Stomach smooth muscle (tissue), 2 donors: ENCODE data around the gene RPTOR.

Experiments
- H3K27ac ChIP-seq: one replicate; pipeline ENCODE4 v1.7.0; 2013; ENCODE audit warnings: mild to moderate bottlenecking, low read length, inconsistent platforms
- H3K27me3 ChIP-seq, 2 donors: one replicate each; pipeline ENCODE4 v1.7.0; 2013; ENCODE audit warnings: low read length in 2 of 2; ENCODE audit not compliant: insufficient read depth in 2 of 2, control insufficient read depth in 1 of 2
- H3K36me3 ChIP-seq, 2 donors: one replicate each; pipeline ENCODE4 v1.7.0; 2013; ENCODE audit warnings: low read length in 2 of 2; ENCODE audit not compliant: control insufficient read depth in 2 of 2, insufficient read depth in 2 of 2
- H3K4me1 ChIP-seq: one replicate; pipeline ENCODE4 v1.7.0; 2013; ENCODE audit warnings: low read length; ENCODE audit not compliant: control insufficient read depth, insufficient read depth
- H3K4me3 ChIP-seq, 2 donors: one replicate each; pipeline ENCODE4 v1.7.0; 2013; ENCODE audit warnings: low read length in 2 of 2
- H3K9ac ChIP-seq, 2 donors: one replicate each; pipeline ENCODE4 v1.7.0; 2013; ENCODE audit warnings: low read length in 2 of 2, mild to moderate bottlenecking in 1 of 2
- H3K9me3 ChIP-seq, 2 donors: one replicate each; pipeline ENCODE4 v1.7.0; 2013; ENCODE audit warnings: low read length in 2 of 2; ENCODE audit not compliant: control insufficient read depth in 2 of 2
- donor health status: healthy.
- donor health status: Pancreatic carcinoma.

Gene RPTOR

GRCh38 chr17:80643326-80644099 lies 98.9 kb downstream of the RPTOR start:
- Histone ChIP-seq H3K9me3 (no peaks in the 10 kb centered on the region), H3K4me1 (peaks cover 2% of the 10 kb centered on the region), H3K4me3 (no peak overlapping the region), H3K36me3 (no peaks in the 10 kb centered on the region), H3K9ac (no peak overlapping the region), H3K27ac (no peak overlapping the region), H3K27me3 (no peaks in the 10 kb centered on the region)

- Histone ChIP-seq H3K9ac (no peak overlapping the region), H3K36me3 (no peaks in the 10 kb centered on the region), H3K27ac (no peak overlapping the region), H3K4me1 (peaks cover 6% of the 10 kb centered on the region), H3K9me3 (no peaks in the 10 kb centered on the region), H3K4me3 (no peak overlapping the region), H3K27me3 (no peaks in the 10 kb centered on the region)
Measured at GRCh38 chr17:80644536-80644935, 99.9 kb downstream of the RPTOR start.

GRCh38 chr17:80645706-80646325 lies 101.2 kb downstream of the RPTOR start:
- Histone ChIP-seq H3K36me3 (no peaks in the 10 kb centered on the region), H3K4me1 (peaks cover 6% of the 10 kb centered on the region), H3K27me3 (no peaks in the 10 kb centered on the region), H3K27ac (no peak overlapping the region), H3K9me3 (no peaks in the 10 kb centered on the region), H3K4me3 (no peak overlapping the region), H3K9ac (no peak overlapping the region)

- no peak overlapping the region for H3K9ac ChIP-seq
- no peak overlapping the region for H3K27ac ChIP-seq
- no peak overlapping the region for H3K4me3 ChIP-seq
- no peaks in the 10 kb centered on the region for H3K27me3 ChIP-seq
- H3K36me3 ChIP-seq: no peaks in the 10 kb centered on the region
- peaks cover 6% of the 10 kb centered on the region for H3K4me1 ChIP-seq
- no peaks in the 10 kb centered on the region for H3K9me3 ChIP-seq
Measured at GRCh38 chr17:80646328-80646727, 101.7 kb downstream of the RPTOR start.

GRCh38 chr17:80647746-80648145 lies 103.1 kb downstream of the RPTOR start:
- H3K27me3 ChIP-seq: no peaks in the 10 kb centered on the region
- H3K36me3 ChIP-seq: no peaks in the 10 kb centered on the region
- H3K4me1 ChIP-seq: peaks cover 6% of the 10 kb centered on the region
- H3K4me3 ChIP-seq: no peak overlapping the region
- H3K27ac ChIP-seq: no peak overlapping the region
- H3K9me3 ChIP-seq: no peaks in the 10 kb centered on the region
- H3K9ac ChIP-seq: no peak overlapping the region

- Histone ChIP-seq H3K36me3 (no peaks in the 10 kb centered on the region), H3K4me1 (peaks cover 6% of the 10 kb centered on the region), H3K9me3 (no peaks in the 10 kb centered on the region), H3K9ac (no peak overlapping the region), H3K27ac (no peak overlapping the region), H3K27me3 (no peaks in the 10 kb centered on the region), H3K4me3 (no peak overlapping the region)
Measured at GRCh38 chr17:80649200-80649644, 104.6 kb downstream of the RPTOR start.

- Histone ChIP-seq H3K27me3 (no peaks in the 10 kb centered on the region), H3K9ac (no peak overlapping the region), H3K9me3 (no peaks in the 10 kb centered on the region), H3K4me3 (peak overlapping the region in 1 of 2 donors; percentile 29), H3K4me1 (peaks cover 6% of the 10 kb centered on the region), H3K27ac (no peak overlapping the region), H3K36me3 (no peaks in the 10 kb centered on the region)
Measured at GRCh38 chr17:80649672-80650330, 105.2 kb downstream of the RPTOR start.

- no peak overlapping the region for H3K4me3 ChIP-seq
- no peak overlapping the region for H3K9ac ChIP-seq
- H3K36me3 ChIP-seq: no peaks in the 10 kb centered on the region
- H3K27ac ChIP-seq: no peak overlapping the region
- peaks cover 6% of the 10 kb centered on the region for H3K4me1 ChIP-seq
- no peaks in the 10 kb centered on the region for H3K27me3 ChIP-seq
- no peaks in the 10 kb centered on the region for H3K9me3 ChIP-seq
Measured at GRCh38 chr17:80650331-80650672, 105.7 kb downstream of the RPTOR start.

- H3K9me3 ChIP-seq: no peaks in the 10 kb centered on the region
- H3K27me3 ChIP-seq: no peaks in the 10 kb centered on the region
- peaks cover 6% of the 10 kb centered on the region for H3K4me1 ChIP-seq
- no peak overlapping the region for H3K27ac ChIP-seq
- no peak overlapping the region for H3K4me3 ChIP-seq
- no peaks in the 10 kb centered on the region for H3K36me3 ChIP-seq
- H3K9ac ChIP-seq: no peak overlapping the region
Measured at GRCh38 chr17:80650751-80651518, 106.3 kb downstream of the RPTOR start.

GRCh38 chr17:80652756-80653330 lies 108.2 kb downstream of the RPTOR start:
- Histone ChIP-seq H3K9ac (no peak overlapping the region), H3K27ac (no peak overlapping the region), H3K4me3 (no peak overlapping the region), H3K27me3 (no peaks in the 10 kb centered on the region), H3K9me3 (peaks cover 0 to 9% of the 10 kb centered on the region in 2 donors), H3K4me1 (peaks cover 4% of the 10 kb centered on the region), H3K36me3 (no peaks in the 10 kb centered on the region)
